Loucy (cell line): ENCODE measurements around the gene MUC5AC.

Experiments used
- H2AFZ ChIP-seq: fragments of 200-600 bp; sonication (generic); 2 replicates; pipeline ENCODE4 v1.6.0; 2016; ENCODE audit warnings: antibody characterized with exemption, mild to moderate bottlenecking, low read length, moderate library complexity
- H3F3A ChIP-seq: fragments of 200-600 bp; 2 replicates; pipeline ENCODE4 v1.6.0; 2016; ENCODE audit warnings: antibody characterized with exemption, low read depth, mild to moderate bottlenecking
- H3K27me3 ChIP-seq: fragments of 200-600 bp; sonication (generic); 2 replicates; pipeline ENCODE4 v1.6.1; 2014; ENCODE audit warnings: low read length, mild to moderate bottlenecking; ENCODE audit not compliant: insufficient read depth, poor library complexity, severe bottlenecking
- H3K36me3 ChIP-seq: fragments of 200-600 bp; sonication (generic); 2 replicates; pipeline ENCODE4 v1.6.1; 2016; ENCODE audit warnings: low read length; ENCODE audit not compliant: insufficient read depth
- H3K4me1 ChIP-seq: fragments of 200-600 bp; sonication (generic); 2 replicates; pipeline ENCODE4 v1.5.1; 2014; ENCODE audit warnings: low read length, mild to moderate bottlenecking; ENCODE audit not compliant: insufficient read depth, poor library complexity, severe bottlenecking
- H3K4me2 ChIP-seq: fragments of 200-600 bp; sonication (generic); 2 replicates; pipeline ENCODE4 v1.6.0; 2014; ENCODE audit warnings: antibody characterized with exemption, low read length, low read depth, mild to moderate bottlenecking; ENCODE audit not compliant: poor library complexity, severe bottlenecking
- H3K4me3 ChIP-seq: fragments of 200-600 bp; sonication (generic); 2 replicates; pipeline ENCODE4 v1.5.1; 2014; ENCODE audit warnings: low read length, mild to moderate bottlenecking, mixed read lengths; ENCODE audit not compliant: poor library complexity, severe bottlenecking
- H3K79me2 ChIP-seq: fragments of 200-600 bp; sonication (generic); 2 replicates; pipeline ENCODE4 v1.6.1; 2014; ENCODE audit warnings: low read length; ENCODE audit not compliant: insufficient read depth
- H3K9ac ChIP-seq: fragments of 200-600 bp; sonication (generic); 2 replicates; pipeline ENCODE4 v1.6.0; 2014; ENCODE audit warnings: mild to moderate bottlenecking, low read depth, low read length, moderate library complexity; ENCODE audit not compliant: poor library complexity, severe bottlenecking
- H3K9me2 ChIP-seq: fragments of 200-600 bp; sonication (generic); replicated peaks from 2 replicates; pipeline ENCODE4 v1.6.1; 2016; ENCODE audit warnings: low read depth, low read length, mixed read lengths
- H3K9me3 ChIP-seq: fragments of 200-600 bp; sonication (generic); 2 replicates; pipeline ENCODE4 v1.6.1; 2014; ENCODE audit warnings: mild to moderate bottlenecking, antibody characterized with exemption, low read length, low read depth; ENCODE audit not compliant: insufficient read depth
- H4K20me1 ChIP-seq: fragments of 200-600 bp; sonication (generic); 2 replicates; pipeline ENCODE4 v1.6.0; 2014; ENCODE audit warnings: antibody characterized with exemption, low read length, mild to moderate bottlenecking; ENCODE audit not compliant: insufficient read depth, poor library complexity, severe bottlenecking
- EZH2phosphoT487 ChIP-seq: fragments of 200-600 bp; IDR thresholded peaks from 2 replicates; pipeline ENCODE4 v1.6.1; 2018; ENCODE audit warnings: antibody characterized with exemption, mild to moderate bottlenecking, moderate library complexity, borderline replicate concordance
- TF ChIP-seq, protein P1 (sequence below): fragments of 200-600 bp; sonication (generic); conservative IDR thresholded peaks from 2 replicates; pipeline ENCODE4 v1.5.1; 2014; ENCODE audit warnings: mild to moderate bottlenecking, antibody characterized with exemption, low read length

MUC5AC gene

GRCh38 chr11:1129143-1129610, 28.6 kb upstream of the MUC5AC start:
- Histone ChIP-seq H3K4me2 (no peak overlapping the region), H3K27me3 (no peaks in the 10 kb centered on the region), H2AFZ (no peak overlapping the region), H3K36me3 (no peaks in the 10 kb centered on the region), H3K9ac (no peak overlapping the region), H3K4me3 (no peak overlapping the region), H3K79me2 (no peaks in the 10 kb centered on the region), H3K4me1 (no peaks in the 10 kb centered on the region), H3K9me2 (no peaks in the 10 kb centered on the region), H4K20me1 (no peaks in the 10 kb centered on the region), H3F3A (no peaks in the 10 kb centered on the region), H3K9me3 (peaks cover 19% of the 10 kb centered on the region; the same call in 1 of the 2 replicates)
- TF ChIP-seq, protein P1, sequence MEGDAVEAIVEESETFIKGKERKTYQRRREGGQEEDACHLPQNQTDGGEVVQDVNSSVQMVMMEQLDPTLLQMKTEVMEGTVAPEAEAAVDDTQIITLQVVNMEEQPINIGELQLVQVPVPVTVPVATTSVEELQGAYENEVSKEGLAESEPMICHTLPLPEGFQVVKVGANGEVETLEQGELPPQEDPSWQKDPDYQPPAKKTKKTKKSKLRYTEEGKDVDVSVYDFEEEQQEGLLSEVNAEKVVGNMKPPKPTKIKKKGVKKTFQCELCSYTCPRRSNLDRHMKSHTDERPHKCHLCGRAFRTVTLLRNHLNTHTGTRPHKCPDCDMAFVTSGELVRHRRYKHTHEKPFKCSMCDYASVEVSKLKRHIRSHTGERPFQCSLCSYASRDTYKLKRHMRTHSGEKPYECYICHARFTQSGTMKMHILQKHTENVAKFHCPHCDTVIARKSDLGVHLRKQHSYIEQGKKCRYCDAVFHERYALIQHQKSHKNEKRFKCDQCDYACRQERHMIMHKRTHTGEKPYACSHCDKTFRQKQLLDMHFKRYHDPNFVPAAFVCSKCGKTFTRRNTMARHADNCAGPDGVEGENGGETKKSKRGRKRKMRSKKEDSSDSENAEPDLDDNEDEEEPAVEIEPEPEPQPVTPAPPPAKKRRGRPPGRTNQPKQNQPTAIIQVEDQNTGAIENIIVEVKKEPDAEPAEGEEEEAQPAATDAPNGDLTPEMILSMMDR = no peak
- no peak for TF ChIP-seq EZH2phosphoT487

GRCh38 chr11:1129611-1130160, 28.1 kb upstream of the MUC5AC start:
- Histone ChIP-seq H3K79me2 (no peaks in the 10 kb centered on the region), H4K20me1 (no peaks in the 10 kb centered on the region), H3K4me1 (no peaks in the 10 kb centered on the region), H3K9ac (no peak overlapping the region), H3K9me3 (peaks cover 19% of the 10 kb centered on the region; the same call in 1 of the 2 replicates), H3K36me3 (no peaks in the 10 kb centered on the region), H3K9me2 (no peaks in the 10 kb centered on the region), H3K4me3 (no peak overlapping the region), H3K4me2 (no peak overlapping the region), H3K27me3 (no peaks in the 10 kb centered on the region), H2AFZ (no peak overlapping the region), H3F3A (no peaks in the 10 kb centered on the region)
- TF ChIP-seq, protein P1 = no peak
- no peak for TF ChIP-seq EZH2phosphoT487

GRCh38 chr11:1130276-1131032, 27.3 kb upstream of the MUC5AC start:
- no peak overlapping the region for H3K9ac ChIP-seq
- no peak overlapping the region for H2AFZ ChIP-seq
- H3F3A ChIP-seq = no peaks in the 10 kb centered on the region
- H3K9me3 ChIP-seq = peaks cover 26% of the 10 kb centered on the region; the same call in 1 of the 2 replicates
- H4K20me1 ChIP-seq = no peaks in the 10 kb centered on the region
- TF ChIP-seq, protein P1 = no peak
- TF ChIP-seq EZH2phosphoT487 = no peak
- H3K79me2 ChIP-seq = no peaks in the 10 kb centered on the region
- H3K4me3 ChIP-seq = no peak overlapping the region
- H3K4me1 ChIP-seq = no peaks in the 10 kb centered on the region
- H3K9me2 ChIP-seq = no peaks in the 10 kb centered on the region
- no peaks in the 10 kb centered on the region for H3K27me3 ChIP-seq
- H3K36me3 ChIP-seq = no peaks in the 10 kb centered on the region
- no peak overlapping the region for H3K4me2 ChIP-seq
